ENCODE data around the gene JMJD8. TPM values are rescaled to one million over a fixed set of nuclear protein-coding genes. Genes with fewer than 3 reads are reported as not detected.

Gene JMJD8
- total and polyA plus RNA-seq, 9 of the 15 experiments (the other 6 are each of a cell fraction or from before 2014, with no cell fraction given): 1.2 to 50.6 (median 29.3) TPM

DNA sequence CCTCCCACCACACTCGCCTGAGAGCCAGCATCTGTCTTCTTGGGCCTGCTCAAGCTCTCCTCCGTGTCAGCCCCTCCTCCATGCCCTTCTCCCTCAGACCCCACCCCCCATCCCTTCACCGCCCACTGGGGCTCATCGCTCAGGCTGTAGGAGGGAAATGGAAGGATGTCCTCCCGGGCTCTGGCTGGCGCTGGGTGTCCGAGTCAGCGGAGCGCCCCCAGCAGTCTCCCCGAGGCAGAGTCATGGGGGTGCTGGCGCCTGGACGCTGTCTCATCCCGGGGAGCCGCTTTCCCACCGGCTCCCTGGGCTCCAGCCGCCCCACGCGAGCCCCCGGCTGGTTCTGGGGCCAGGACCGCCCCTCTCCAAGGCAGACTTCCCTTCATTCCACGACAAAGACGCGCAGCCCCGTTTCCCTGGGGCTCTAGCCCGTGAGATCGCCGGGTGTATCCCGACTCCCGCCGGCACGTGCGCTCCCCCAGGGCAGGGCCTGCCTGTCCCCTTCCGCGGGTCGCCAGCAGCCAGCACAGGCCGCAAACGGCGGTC is 36.4 kb upstream of the JMJD8 start (continued):
- peak; percentile 73 for TF ChIP-seq EP400 (IDR thresholded peaks at IDR 0.05)
- TF ChIP-seq, protein P1, sequence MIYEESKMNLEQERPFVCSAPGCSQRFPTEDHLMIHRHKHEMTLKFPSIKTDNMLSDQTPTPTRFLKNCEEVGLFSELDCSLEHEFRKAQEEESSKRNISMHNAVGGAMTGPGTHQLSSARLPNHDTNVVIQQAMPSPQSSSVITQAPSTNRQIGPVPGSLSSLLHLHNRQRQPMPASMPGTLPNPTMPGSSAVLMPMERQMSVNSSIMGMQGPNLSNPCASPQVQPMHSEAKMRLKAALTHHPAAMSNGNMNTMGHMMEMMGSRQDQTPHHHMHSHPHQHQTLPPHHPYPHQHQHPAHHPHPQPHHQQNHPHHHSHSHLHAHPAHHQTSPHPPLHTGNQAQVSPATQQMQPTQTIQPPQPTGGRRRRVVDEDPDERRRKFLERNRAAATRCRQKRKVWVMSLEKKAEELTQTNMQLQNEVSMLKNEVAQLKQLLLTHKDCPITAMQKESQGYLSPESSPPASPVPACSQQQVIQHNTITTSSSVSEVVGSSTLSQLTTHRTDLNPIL (CRISPR knock-in tag; IDR thresholded peaks at IDR 0.05): no peak
- TF ChIP-seq CBFB (CRISPR knock-in tag; IDR thresholded peaks at IDR 0.05): no peak
- TF ChIP-seq ILF3 (IDR thresholded peaks at IDR 0.05; ENCODE audit: borderline replicate concordance): no peak
- TF ChIP-seq ZSCAN32 (CRISPR knock-in tag; IDR thresholded peaks at IDR 0.05): no peak
- no peak for TF ChIP-seq ZNF232 (CRISPR knock-in tag; IDR thresholded peaks at IDR 0.05)
- TF ChIP-seq, protein P2, sequence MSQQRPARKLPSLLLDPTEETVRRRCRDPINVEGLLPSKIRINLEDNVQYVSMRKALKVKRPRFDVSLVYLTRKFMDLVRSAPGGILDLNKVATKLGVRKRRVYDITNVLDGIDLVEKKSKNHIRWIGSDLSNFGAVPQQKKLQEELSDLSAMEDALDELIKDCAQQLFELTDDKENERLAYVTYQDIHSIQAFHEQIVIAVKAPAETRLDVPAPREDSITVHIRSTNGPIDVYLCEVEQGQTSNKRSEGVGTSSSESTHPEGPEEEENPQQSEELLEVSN (IDR thresholded peaks at IDR 0.05; ENCODE audit: borderline replicate concordance in 1 of 2, extremely low read depth in 1 of 2, insufficient read depth in 1 of 2, insufficient read length in 1 of 2, low read depth in 1 of 2, low read length in 1 of 2, poor library complexity in 1 of 2, severe bottlenecking in 1 of 2): peak in 1 of 2 experiments; percentile 60
- no peak for TF ChIP-seq ZNF143 (CRISPR knock-in tag; IDR thresholded peaks at IDR 0.05)
- no peak for TF ChIP-seq TRIM28 (IDR thresholded peaks at IDR 0.05)
- no peak for TF ChIP-seq BRD9 (IDR thresholded peaks at IDR 0.05; ENCODE audit: low read depth, partially characterized antibody)
- TF ChIP-seq SMARCE1 (IDR thresholded peaks at IDR 0.05): 0 out of 2 replicates have a peak, but pooled peaks have one; percentile 22
- no peak for TF ChIP-seq ZNF41 (CRISPR knock-in tag; conservative IDR thresholded peaks at IDR 0.05)
- TF ChIP-seq, protein P3, sequence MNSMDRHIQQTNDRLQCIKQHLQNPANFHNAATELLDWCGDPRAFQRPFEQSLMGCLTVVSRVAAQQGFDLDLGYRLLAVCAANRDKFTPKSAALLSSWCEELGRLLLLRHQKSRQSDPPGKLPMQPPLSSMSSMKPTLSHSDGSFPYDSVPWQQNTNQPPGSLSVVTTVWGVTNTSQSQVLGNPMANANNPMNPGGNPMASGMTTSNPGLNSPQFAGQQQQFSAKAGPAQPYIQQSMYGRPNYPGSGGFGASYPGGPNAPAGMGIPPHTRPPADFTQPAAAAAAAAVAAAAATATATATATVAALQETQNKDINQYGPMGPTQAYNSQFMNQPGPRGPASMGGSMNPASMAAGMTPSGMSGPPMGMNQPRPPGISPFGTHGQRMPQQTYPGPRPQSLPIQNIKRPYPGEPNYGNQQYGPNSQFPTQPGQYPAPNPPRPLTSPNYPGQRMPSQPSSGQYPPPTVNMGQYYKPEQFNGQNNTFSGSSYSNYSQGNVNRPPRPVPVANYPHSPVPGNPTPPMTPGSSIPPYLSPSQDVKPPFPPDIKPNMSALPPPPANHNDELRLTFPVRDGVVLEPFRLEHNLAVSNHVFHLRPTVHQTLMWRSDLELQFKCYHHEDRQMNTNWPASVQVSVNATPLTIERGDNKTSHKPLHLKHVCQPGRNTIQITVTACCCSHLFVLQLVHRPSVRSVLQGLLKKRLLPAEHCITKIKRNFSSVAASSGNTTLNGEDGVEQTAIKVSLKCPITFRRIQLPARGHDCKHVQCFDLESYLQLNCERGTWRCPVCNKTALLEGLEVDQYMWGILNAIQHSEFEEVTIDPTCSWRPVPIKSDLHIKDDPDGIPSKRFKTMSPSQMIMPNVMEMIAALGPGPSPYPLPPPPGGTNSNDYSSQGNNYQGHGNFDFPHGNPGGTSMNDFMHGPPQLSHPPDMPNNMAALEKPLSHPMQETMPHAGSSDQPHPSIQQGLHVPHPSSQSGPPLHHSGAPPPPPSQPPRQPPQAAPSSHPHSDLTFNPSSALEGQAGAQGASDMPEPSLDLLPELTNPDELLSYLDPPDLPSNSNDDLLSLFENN (IDR thresholded peaks at IDR 0.05; ENCODE audit: low read depth in 2 of 2, low read length in 2 of 2): no peak
- TF ChIP-seq ZNF644 (tag; IDR thresholded peaks at IDR 0.05; ENCODE audit: low read depth): no peak
- no peak for TF ChIP-seq ZNF324 (CRISPR knock-in tag; IDR thresholded peaks at IDR 0.05)
- TF ChIP-seq GATA2 (CRISPR knock-in tag; IDR thresholded peaks at IDR 0.05): no peak
- no peak for TF ChIP-seq SRSF3 (IDR thresholded peaks at IDR 0.05; ENCODE audit: insufficient read depth, low read length)
- no peak for TF ChIP-seq ZNF766 (CRISPR knock-in tag; conservative IDR thresholded peaks at IDR 0.05)
- TF ChIP-seq, protein P4, sequence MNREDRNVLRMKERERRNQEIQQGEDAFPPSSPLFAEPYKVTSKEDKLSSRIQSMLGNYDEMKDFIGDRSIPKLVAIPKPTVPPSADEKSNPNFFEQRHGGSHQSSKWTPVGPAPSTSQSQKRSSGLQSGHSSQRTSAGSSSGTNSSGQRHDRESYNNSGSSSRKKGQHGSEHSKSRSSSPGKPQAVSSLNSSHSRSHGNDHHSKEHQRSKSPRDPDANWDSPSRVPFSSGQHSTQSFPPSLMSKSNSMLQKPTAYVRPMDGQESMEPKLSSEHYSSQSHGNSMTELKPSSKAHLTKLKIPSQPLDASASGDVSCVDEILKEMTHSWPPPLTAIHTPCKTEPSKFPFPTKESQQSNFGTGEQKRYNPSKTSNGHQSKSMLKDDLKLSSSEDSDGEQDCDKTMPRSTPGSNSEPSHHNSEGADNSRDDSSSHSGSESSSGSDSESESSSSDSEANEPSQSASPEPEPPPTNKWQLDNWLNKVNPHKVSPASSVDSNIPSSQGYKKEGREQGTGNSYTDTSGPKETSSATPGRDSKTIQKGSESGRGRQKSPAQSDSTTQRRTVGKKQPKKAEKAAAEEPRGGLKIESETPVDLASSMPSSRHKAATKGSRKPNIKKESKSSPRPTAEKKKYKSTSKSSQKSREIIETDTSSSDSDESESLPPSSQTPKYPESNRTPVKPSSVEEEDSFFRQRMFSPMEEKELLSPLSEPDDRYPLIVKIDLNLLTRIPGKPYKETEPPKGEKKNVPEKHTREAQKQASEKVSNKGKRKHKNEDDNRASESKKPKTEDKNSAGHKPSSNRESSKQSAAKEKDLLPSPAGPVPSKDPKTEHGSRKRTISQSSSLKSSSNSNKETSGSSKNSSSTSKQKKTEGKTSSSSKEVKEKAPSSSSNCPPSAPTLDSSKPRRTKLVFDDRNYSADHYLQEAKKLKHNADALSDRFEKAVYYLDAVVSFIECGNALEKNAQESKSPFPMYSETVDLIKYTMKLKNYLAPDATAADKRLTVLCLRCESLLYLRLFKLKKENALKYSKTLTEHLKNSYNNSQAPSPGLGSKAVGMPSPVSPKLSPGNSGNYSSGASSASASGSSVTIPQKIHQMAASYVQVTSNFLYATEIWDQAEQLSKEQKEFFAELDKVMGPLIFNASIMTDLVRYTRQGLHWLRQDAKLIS (CRISPR knock-in tag; IDR thresholded peaks at IDR 0.05): no peak; the same call in 1 of the 2 replicates

Data from K562 (cell line).